ENCODE results near the gene CEP83.
"Not testable (repeated sequence)": the region's sequence is repeated elsewhere in the genome, so short reads cannot be mapped to it uniquely, and the experiment has no call there.

The CEP83 gene

GRCh38 chr12:94416613-94417012 lies 43.1 kb downstream of the CEP83 start:
- TF ChIP-seq, protein P1, sequence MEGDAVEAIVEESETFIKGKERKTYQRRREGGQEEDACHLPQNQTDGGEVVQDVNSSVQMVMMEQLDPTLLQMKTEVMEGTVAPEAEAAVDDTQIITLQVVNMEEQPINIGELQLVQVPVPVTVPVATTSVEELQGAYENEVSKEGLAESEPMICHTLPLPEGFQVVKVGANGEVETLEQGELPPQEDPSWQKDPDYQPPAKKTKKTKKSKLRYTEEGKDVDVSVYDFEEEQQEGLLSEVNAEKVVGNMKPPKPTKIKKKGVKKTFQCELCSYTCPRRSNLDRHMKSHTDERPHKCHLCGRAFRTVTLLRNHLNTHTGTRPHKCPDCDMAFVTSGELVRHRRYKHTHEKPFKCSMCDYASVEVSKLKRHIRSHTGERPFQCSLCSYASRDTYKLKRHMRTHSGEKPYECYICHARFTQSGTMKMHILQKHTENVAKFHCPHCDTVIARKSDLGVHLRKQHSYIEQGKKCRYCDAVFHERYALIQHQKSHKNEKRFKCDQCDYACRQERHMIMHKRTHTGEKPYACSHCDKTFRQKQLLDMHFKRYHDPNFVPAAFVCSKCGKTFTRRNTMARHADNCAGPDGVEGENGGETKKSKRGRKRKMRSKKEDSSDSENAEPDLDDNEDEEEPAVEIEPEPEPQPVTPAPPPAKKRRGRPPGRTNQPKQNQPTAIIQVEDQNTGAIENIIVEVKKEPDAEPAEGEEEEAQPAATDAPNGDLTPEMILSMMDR (IDR thresholded peaks at IDR 0.05; ENCODE audit: borderline replicate concordance, control extremely low read depth, extremely low read depth, insufficient read depth, missing control alignments), result no peak
- no peak for DNase-seq (ENCODE audit: low spot score)
- in situ Hi-C loops (cut with MboI; ENCODE audit: low sequenced_read_pairs, unreplicated experiment), result no loop called here

GRCh38 chr12:94415066-94415465 lies 44.6 kb downstream of the CEP83 start:
- TF ChIP-seq, protein P1 (IDR thresholded peaks at IDR 0.05; ENCODE audit: borderline replicate concordance, control extremely low read depth, extremely low read depth, insufficient read depth, missing control alignments), result no peak
- in situ Hi-C loops (cut with MboI; ENCODE audit: low sequenced_read_pairs, unreplicated experiment), result no loop called here
- no peak for DNase-seq (ENCODE audit: low spot score)

DNA sequence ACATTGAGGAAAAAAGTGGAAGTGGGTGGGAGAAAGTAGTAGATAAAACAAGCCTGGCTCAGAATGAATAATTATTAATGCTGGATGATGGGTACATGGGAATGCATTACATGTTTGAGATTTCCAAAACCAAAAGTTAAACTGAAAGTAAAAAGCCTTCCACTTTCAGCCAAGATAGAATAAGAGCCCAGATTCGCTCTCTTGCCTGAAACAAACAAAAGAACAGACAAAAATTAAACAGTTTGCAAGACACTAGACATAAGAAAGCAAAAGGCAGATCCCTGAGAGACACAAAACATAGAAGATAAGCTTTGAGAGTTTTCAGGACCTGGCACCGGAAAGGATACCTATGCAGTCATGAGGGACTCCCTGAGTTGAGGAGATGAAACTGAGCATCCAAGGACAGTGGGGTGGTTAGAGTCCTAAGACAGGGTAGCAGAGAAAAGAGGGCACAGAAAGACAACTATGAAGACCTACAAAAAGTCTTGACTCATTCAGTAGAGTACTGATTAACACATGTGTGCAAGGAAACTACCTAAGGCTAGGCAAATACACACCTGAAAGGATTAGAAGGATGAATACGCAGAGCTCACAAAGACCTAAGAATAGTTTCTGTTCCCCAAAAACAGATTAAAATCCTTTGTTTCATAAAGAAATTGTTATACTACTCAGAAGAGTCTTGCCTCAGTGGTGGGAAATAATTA lies 54.1 kb downstream of the CEP83 start:
- TF ChIP-seq, protein P1 (IDR thresholded peaks at IDR 0.05; ENCODE audit: borderline replicate concordance, control extremely low read depth, extremely low read depth, insufficient read depth, missing control alignments), result no peak
- in situ Hi-C loops (cut with MboI; ENCODE audit: low sequenced_read_pairs, unreplicated experiment), result no loop called here
- peak; percentile 36 for DNase-seq (ENCODE audit: low spot score)

- in situ Hi-C loops (cut with MboI; ENCODE audit: low sequenced_read_pairs, unreplicated experiment), result no loop called here
- TF ChIP-seq, protein P1 (IDR thresholded peaks at IDR 0.05; ENCODE audit: borderline replicate concordance, control extremely low read depth, extremely low read depth, insufficient read depth, missing control alignments), result no peak
- DNase-seq (ENCODE audit: low spot score), result no peak
Observed at GRCh38 chr12:94404854-94405253, 54.8 kb downstream of the CEP83 start.

DNA sequence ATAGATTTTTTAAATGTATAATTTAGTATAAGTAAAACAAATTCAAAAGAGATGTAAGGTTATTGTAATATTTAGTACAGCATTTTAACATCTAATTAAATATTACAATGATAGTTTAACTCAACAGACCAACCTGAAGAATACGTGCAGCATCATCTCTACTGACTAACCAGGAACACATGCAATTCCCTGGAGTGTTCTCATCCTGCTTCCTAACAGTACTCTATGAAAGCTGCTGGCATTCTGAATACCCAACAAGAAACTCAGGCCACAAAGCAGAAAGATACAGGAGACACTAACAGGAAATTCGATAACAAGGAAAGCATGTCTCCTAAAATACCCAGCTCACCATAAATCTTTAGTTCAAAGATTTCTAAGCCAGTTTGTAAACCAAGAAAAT lies 58.3 kb downstream of the CEP83 start:
- no peak for DNase-seq (ENCODE audit: low spot score)
- TF ChIP-seq, protein P1 (IDR thresholded peaks at IDR 0.05; ENCODE audit: borderline replicate concordance, control extremely low read depth, extremely low read depth, insufficient read depth, missing control alignments), result no peak
- in situ Hi-C loops (cut with MboI; ENCODE audit: low sequenced_read_pairs, unreplicated experiment), result no loop called here

- in situ Hi-C loops (cut with MboI; ENCODE audit: low sequenced_read_pairs, unreplicated experiment); DNase-seq (ENCODE audit: low spot score): not testable (repeated sequence)
Observed at GRCh38 chr12:94398685-94399084, 61.0 kb downstream of the CEP83 start.

DNA sequence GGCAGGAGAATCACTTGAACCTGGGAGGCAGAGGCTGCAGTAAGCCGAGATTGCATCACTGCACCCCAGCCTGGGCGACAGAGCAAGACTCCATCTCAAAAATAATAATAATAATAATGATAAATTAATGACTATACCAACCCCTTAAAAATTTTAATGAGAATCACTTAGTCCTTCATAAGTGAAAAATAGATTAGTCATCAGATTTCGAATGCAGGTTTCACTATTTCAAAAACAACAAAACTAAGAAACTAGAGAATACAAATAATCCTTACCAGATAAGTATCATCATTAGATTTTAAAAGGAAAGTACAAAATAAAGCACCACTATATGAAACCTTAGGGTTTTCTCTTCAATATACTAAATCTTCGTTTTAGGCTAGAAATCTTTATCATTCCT lies 62.3 kb downstream of the CEP83 start:
- in situ Hi-C loops (cut with MboI; ENCODE audit: low sequenced_read_pairs, unreplicated experiment), result no loop called here
- DNase-seq (ENCODE audit: low spot score), result no peak
- TF ChIP-seq, protein P1 (IDR thresholded peaks at IDR 0.05; ENCODE audit: borderline replicate concordance, control extremely low read depth, extremely low read depth, insufficient read depth, missing control alignments), result no peak

- DNase-seq (ENCODE audit: low spot score); in situ Hi-C loops (cut with MboI; ENCODE audit: low sequenced_read_pairs, unreplicated experiment): not testable (repeated sequence)
Observed at GRCh38 chr12:94396014-94396413, 63.7 kb downstream of the CEP83 start.
